Smooth muscle cell of the umbilical artery (primary cell): ENCODE measurements around the gene PCDHA6. TPM values are rescaled to one million over a fixed set of nuclear protein-coding genes. Genes with fewer than 3 reads are reported as not detected.

Experiments
- total RNA-seq: library from RNA; depleted of rRNA; stranded (reverse); fragments of >200 nt; gene quantifications from 2 replicates; pipeline ENCODE4 v1.2.3, GENCODE V29; 2014

The PCDHA6 gene
- total RNA-seq, 1 donor from 2014 or later, result 0.60 TPM

Other genes starting within 250 kb of the PCDHA6 start
- 0.55 and 0.59 TPM in 2 replicates for gene CD14, start 194.8 kb upstream of the PCDHA6 start, total RNA-seq
- 3.6 and 5.8 TPM in 2 replicates for gene TMCO6, start 188.5 kb upstream of the PCDHA6 start, total RNA-seq
- gene NDUFA2, start 180.3 kb upstream of the PCDHA6 start, total RNA-seq, result 12.5 and 38.0 TPM in 2 replicates
- 81.7 and 91.5 TPM in 2 replicates for gene IK, start 180.1 kb upstream of the PCDHA6 start, total RNA-seq
- 19.3 and 26.9 TPM in 2 replicates for gene WDR55, start 163.1 kb upstream of the PCDHA6 start, total RNA-seq
- gene DND1, start 154.4 kb upstream of the PCDHA6 start, total RNA-seq, result 0.18 and 0.30 TPM in 2 replicates
- 60.3 and 81.0 TPM in 2 replicates for gene HARS1, start 136.6 kb upstream of the PCDHA6 start, total RNA-seq
- 28.2 and 34.6 TPM in 2 replicates for gene HARS2, start 136.5 kb upstream of the PCDHA6 start, total RNA-seq
- gene ZMAT2, start 127.5 kb upstream of the PCDHA6 start, total RNA-seq, result 50.9 and 65.3 TPM in 2 replicates
- under 0.01 and 0.09 TPM in 2 replicates for gene PCDHA1, start 41.8 kb upstream of the PCDHA6 start, total RNA-seq
- gene PCDHA2, start 33.1 kb upstream of the PCDHA6 start, total RNA-seq, result 0.05 TPM in 1 of 2 replicates, not detected in the other
- gene PCDHA3, start 26.9 kb upstream of the PCDHA6 start, total RNA-seq, result 0.23 and 0.59 TPM in 2 replicates
- 0.32 and 0.89 TPM in 2 replicates for gene PCDHA4, start 20.9 kb upstream of the PCDHA6 start, total RNA-seq
- under 0.01 and 0.05 TPM in 2 replicates for gene PCDHA5, start 6.3 kb upstream of the PCDHA6 start, total RNA-seq
- gene PCDHA7, start 6.3 kb downstream of the PCDHA6 start, total RNA-seq, result 0.74 and 2.4 TPM in 2 replicates
- under 0.01 and 0.23 TPM in 2 replicates for gene PCDHA8, start 13.2 kb downstream of the PCDHA6 start, total RNA-seq
- gene PCDHA9, start 20.4 kb downstream of the PCDHA6 start, total RNA-seq, result under 0.01 and 0.09 TPM in 2 replicates
- gene PCDHA10, start 27.9 kb downstream of the PCDHA6 start, total RNA-seq, result 0.23 and 0.59 TPM in 2 replicates
- 0.18 and 0.30 TPM in 2 replicates for gene PCDHA11, start 41.0 kb downstream of the PCDHA6 start, total RNA-seq
- gene PCDHA12, start 47.3 kb downstream of the PCDHA6 start, total RNA-seq, result 0.18 and 0.59 TPM in 2 replicates
- gene PCDHA13, start 54.2 kb downstream of the PCDHA6 start, total RNA-seq, result 0.09 TPM in 1 of 2 replicates, not detected in the other
- 0.09 and 0.30 TPM in 2 replicates for gene PCDHAC1, start 98.3 kb downstream of the PCDHA6 start, total RNA-seq
- 0.30 and 0.32 TPM in 2 replicates for gene PCDHAC2, start 138.5 kb downstream of the PCDHA6 start, total RNA-seq
- not detected in 2 replicates for gene PCDHB1, start 223.4 kb downstream of the PCDHA6 start, total RNA-seq